HTERT RPE-1 (cell line): Measurements from ENCODE around the gene TRPM8.

Experiments used
- in situ Hi-C: fragments of 300-500 bp; cut with MboI; formaldehyde crosslinking; loops from 4 replicates; pipeline ENCODE4 v1.14.3; 2020; ENCODE audit warnings: low sequenced_read_pairs

The TRPM8 gene

GRCh38 chr2:233973786-233974185, 56.6 kb downstream of the TRPM8 start:
- in situ Hi-C loops = no loop called here

GRCh38 chr2:233974530-233975071, 57.4 kb downstream of the TRPM8 start:
- in situ Hi-C loops = no loop called here

GRCh38 chr2:233976087-233976486, 58.9 kb downstream of the TRPM8 start:
- in situ Hi-C loops = no loop called here

GRCh38 chr2:233976690-233977294, 59.6 kb downstream of the TRPM8 start:
- in situ Hi-C loops = no loop called here

- in situ Hi-C loops = no loop called here
Observed at GRCh38 chr2:233977296-233977837, 60.2 kb downstream of the TRPM8 start.

GRCh38 chr2:233979748-233980147, 62.6 kb downstream of the TRPM8 start:
- in situ Hi-C loops = no loop called here

- in situ Hi-C loops = no loop called here
Observed at GRCh38 chr2:233980955-233981561, 63.9 kb downstream of the TRPM8 start.

GRCh38 chr2:233981574-233982420, 64.6 kb downstream of the TRPM8 start:
- in situ Hi-C loops = no loop called here

- in situ Hi-C loops = no loop called here
Observed at GRCh38 chr2:233982421-233983121, 65.4 kb downstream of the TRPM8 start.

GRCh38 chr2:233983445-233983844, 66.3 kb downstream of the TRPM8 start:
- in situ Hi-C loops = no loop called here

GRCh38 chr2:233988581-233988980, 71.4 kb downstream of the TRPM8 start:
- in situ Hi-C loops = no loop called here

GRCh38 chr2:233989221-233989858, 72.2 kb downstream of the TRPM8 start:
- in situ Hi-C loops = no loop called here

GRCh38 chr2:233990261-233990798, 73.2 kb downstream of the TRPM8 start:
- in situ Hi-C loops = no loop called here

- in situ Hi-C loops = no loop called here
Observed at GRCh38 chr2:233991196-233991595, 74.0 kb downstream of the TRPM8 start.

- in situ Hi-C loops = no loop called here
Observed at GRCh38 chr2:233992513-233993217, 75.5 kb downstream of the TRPM8 start.

- in situ Hi-C loops = no loop called here
Observed at GRCh38 chr2:233993461-233993860, 76.3 kb downstream of the TRPM8 start.

- in situ Hi-C loops = no loop called here
Observed at GRCh38 chr2:233994151-233994550, 77.0 kb downstream of the TRPM8 start.

GRCh38 chr2:233996000-233996399, 78.8 kb downstream of the TRPM8 start:
- in situ Hi-C loops = no loop called here

GRCh38 chr2:233996461-233996860, 79.3 kb downstream of the TRPM8 start:
- in situ Hi-C loops = no loop called here
